ENCODE data around the gene SULF2. TPM values are rescaled to one million over a fixed set of nuclear protein-coding genes. Genes with fewer than 3 reads are reported as not detected.

Gene SULF2
- total and polyA plus RNA-seq, 4 donors, result 8.1 to 25.4 (median 12.0) TPM

DNA sequence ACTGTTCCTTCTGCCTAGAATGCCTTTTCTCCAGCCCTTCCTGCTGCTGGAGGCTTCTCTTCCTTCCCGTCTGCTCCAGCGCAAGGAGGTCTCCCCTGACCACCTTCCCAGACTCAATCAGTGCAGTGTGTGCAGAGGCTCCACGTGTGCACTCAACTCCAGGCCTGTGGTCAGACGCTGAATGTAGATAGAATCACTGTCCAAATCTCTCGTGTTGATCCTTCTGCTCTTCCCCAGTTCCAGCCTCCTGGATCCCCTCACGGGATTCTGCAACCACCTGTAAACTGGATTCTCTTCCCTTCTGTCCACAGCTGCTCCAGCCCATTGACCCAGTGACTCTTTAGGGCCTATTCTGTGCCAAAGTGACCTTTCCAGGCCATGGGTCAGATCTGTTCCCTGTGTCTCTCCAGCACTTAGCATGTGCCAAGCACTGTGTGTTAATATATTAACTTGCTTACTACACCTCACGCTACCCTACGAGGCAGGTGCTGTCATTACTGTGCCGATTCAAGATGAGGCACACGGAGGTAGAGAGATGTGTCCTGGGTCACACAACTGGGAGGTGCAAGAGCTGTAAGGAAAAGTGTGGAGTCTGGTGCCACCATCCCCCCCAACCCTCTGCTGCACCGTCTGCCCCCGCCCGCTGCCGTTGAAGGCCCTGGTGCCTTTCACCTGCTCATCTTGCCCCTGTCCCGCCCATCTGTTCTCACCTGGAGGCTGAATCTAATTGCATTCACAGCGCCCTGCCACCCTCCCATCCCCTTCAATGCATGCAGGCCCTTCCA is 112.2 kb downstream of the SULF2 start:
- Histone ChIP-seq H3K9ac (ENCODE audit: low read depth in 1 of 2, low read length in 2 of 2) (no peak overlapping the region), H3K27me3 (ENCODE audit: control insufficient read depth in 4 of 4, insufficient read depth in 4 of 4, low read length in 3 of 4) (no peaks in the 10 kb centered on the region), H3K4me1 (ENCODE audit: control insufficient read depth in 4 of 4, insufficient read depth in 4 of 4, low read length in 3 of 4) (peaks cover 2 to 10% (median 5%) of the 10 kb centered on the region in 4 donors), H3K9me3 (ENCODE audit: control insufficient read depth in 4 of 4, low read length in 3 of 4) (no peaks in the 10 kb centered on the region), H3K27ac (ENCODE audit: low read depth in 1 of 2, low read length in 2 of 2) (no peak overlapping the region), H3K4me3 (ENCODE audit: low read depth in 1 of 3, low read length in 3 of 3) (no peak overlapping the region), H3K36me3 (ENCODE audit: control insufficient read depth in 4 of 4, insufficient read depth in 3 of 4, low read depth in 1 of 4, low read length in 3 of 4) (peaks cover 0 to 2% (median 0%) of the 10 kb centered on the region in 4 donors)
- WGBS, result 76% methylated on average over 16 of the region's 16 CpGs
- TF ChIP-seq HNF4A (conservative IDR thresholded peaks at IDR 0.05) (peak in 1 of 2 donors; percentile 49), RXRA (IDR thresholded peaks at IDR 0.05) (peak in 1 of 2 donors; percentile 61)
- TF ChIP-seq, protein P1, sequence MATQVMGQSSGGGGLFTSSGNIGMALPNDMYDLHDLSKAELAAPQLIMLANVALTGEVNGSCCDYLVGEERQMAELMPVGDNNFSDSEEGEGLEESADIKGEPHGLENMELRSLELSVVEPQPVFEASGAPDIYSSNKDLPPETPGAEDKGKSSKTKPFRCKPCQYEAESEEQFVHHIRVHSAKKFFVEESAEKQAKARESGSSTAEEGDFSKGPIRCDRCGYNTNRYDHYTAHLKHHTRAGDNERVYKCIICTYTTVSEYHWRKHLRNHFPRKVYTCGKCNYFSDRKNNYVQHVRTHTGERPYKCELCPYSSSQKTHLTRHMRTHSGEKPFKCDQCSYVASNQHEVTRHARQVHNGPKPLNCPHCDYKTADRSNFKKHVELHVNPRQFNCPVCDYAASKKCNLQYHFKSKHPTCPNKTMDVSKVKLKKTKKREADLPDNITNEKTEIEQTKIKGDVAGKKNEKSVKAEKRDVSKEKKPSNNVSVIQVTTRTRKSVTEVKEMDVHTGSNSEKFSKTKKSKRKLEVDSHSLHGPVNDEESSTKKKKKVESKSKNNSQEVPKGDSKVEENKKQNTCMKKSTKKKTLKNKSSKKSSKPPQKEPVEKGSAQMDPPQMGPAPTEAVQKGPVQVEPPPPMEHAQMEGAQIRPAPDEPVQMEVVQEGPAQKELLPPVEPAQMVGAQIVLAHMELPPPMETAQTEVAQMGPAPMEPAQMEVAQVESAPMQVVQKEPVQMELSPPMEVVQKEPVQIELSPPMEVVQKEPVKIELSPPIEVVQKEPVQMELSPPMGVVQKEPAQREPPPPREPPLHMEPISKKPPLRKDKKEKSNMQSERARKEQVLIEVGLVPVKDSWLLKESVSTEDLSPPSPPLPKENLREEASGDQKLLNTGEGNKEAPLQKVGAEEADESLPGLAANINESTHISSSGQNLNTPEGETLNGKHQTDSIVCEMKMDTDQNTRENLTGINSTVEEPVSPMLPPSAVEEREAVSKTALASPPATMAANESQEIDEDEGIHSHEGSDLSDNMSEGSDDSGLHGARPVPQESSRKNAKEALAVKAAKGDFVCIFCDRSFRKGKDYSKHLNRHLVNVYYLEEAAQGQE (IDR thresholded peaks at IDR 0.05), result no peak
- no peak for DNase-seq (ENCODE audit: low spot score)

DNA sequence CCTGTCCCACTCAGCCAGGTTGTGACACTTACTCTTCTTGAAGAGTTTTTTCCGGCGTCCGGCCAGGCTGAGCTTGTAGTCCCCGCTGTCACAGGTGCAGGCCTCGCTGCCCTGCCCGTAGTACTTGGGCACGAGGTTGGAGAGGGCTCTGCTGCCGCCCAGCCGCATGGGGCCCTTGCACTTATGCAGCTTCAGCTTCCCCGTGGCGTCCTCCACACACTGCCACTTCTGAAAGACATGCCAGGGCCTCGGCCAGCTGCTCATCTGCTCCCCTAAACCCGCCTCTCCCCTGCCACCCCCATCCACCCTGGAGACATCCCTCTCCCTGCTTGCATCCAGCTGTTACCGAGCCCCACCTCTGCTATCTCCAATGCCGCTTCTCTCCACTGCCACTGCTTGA is 113.1 kb downstream of the SULF2 start:
- DNase-seq (ENCODE audit: low spot score), result no peak
- H3K27me3 ChIP-seq (ENCODE audit: control insufficient read depth in 4 of 4, insufficient read depth in 4 of 4, low read length in 3 of 4), result no peaks in the 10 kb centered on the region
- WGBS, result 97% methylated on average over 15 of the region's 15 CpGs

More for the DNA sequence above, 113.1 kb downstream of the SULF2 start:
- H3K4me3 ChIP-seq (ENCODE audit: low read depth in 1 of 3, low read length in 3 of 3), result no peak overlapping the region
- H3K36me3 ChIP-seq (ENCODE audit: control insufficient read depth in 4 of 4, insufficient read depth in 3 of 4, low read depth in 1 of 4, low read length in 3 of 4), result peaks cover 0 to 2% (median 0%) of the 10 kb centered on the region in 4 donors
- no peaks in the 10 kb centered on the region for H3K9me3 ChIP-seq (ENCODE audit: control insufficient read depth in 4 of 4, low read length in 3 of 4)
- H3K4me1 ChIP-seq (ENCODE audit: control insufficient read depth in 4 of 4, insufficient read depth in 4 of 4, low read length in 3 of 4), result peaks cover 2 to 10% (median 5%) of the 10 kb centered on the region in 4 donors
- no peak overlapping the region for H3K9ac ChIP-seq (ENCODE audit: low read depth in 1 of 2, low read length in 2 of 2)
- no peak overlapping the region for H3K27ac ChIP-seq (ENCODE audit: low read depth in 1 of 2, low read length in 2 of 2)
- TF ChIP-seq, protein P1 (IDR thresholded peaks at IDR 0.05), result no peak
- TF ChIP-seq, protein P2, sequence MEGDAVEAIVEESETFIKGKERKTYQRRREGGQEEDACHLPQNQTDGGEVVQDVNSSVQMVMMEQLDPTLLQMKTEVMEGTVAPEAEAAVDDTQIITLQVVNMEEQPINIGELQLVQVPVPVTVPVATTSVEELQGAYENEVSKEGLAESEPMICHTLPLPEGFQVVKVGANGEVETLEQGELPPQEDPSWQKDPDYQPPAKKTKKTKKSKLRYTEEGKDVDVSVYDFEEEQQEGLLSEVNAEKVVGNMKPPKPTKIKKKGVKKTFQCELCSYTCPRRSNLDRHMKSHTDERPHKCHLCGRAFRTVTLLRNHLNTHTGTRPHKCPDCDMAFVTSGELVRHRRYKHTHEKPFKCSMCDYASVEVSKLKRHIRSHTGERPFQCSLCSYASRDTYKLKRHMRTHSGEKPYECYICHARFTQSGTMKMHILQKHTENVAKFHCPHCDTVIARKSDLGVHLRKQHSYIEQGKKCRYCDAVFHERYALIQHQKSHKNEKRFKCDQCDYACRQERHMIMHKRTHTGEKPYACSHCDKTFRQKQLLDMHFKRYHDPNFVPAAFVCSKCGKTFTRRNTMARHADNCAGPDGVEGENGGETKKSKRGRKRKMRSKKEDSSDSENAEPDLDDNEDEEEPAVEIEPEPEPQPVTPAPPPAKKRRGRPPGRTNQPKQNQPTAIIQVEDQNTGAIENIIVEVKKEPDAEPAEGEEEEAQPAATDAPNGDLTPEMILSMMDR (IDR thresholded peaks at IDR 0.05; ENCODE audit: low read depth, low read length, missing input control), result no peak
- TF ChIP-seq FOXA1 (IDR thresholded peaks at IDR 0.05) (no peak), JUND (IDR thresholded peaks at IDR 0.05) (no peak), TAF1 (conservative IDR thresholded peaks at IDR 0.05) (no peak), RXRA (IDR thresholded peaks at IDR 0.05) (no peak), HNF4A (conservative IDR thresholded peaks at IDR 0.05) (no peak), FOXA2 (IDR thresholded peaks at IDR 0.05) (no peak), SP1 (IDR thresholded peaks at IDR 0.05) (no peak), RAD21 (IDR thresholded peaks at IDR 0.05) (no peak)
